Right ventricle myocardium inferior (tissue), 1 donor: ENCODE results near the gene SLIT3. TPM values are rescaled to one million over a fixed set of nuclear protein-coding genes. Genes with fewer than 3 reads are reported as not detected.

Source experiments
- ATAC-seq: fragments of 200-7000 bp; cut with Tn5 transposase; one replicate; pipeline ENCODE4 v1.9.1; 2020; ENCODE audit warnings: mild to moderate bottlenecking, moderate library complexity
- DNase-seq: peaks from one replicate; pipeline ENCODE4 v3.0.0; 2021; ENCODE audit errors: missing footprints
- intact Hi-C: fragments of 100-400 bp; cut with DNase I; formaldehyde crosslinking; loops from one replicate; pipeline ENCODE4 v1.11.0; 2022
- total RNA-seq: library from RNA; stranded (reverse); fragmentation: NEBNext Ultra II Directional; extraction: Animal tissue kit (Norgen Biotek cat#: 25700); gene quantifications from one replicate; pipeline ENCODE4 v1.2.1, GENCODE V29; 2021
- donor health status: DM: no; HTN: yes; CAD: no; lungs with severe emphysema.

SLIT3 gene
- total RNA-seq, 1 donor from 2014 or later = 12.4 TPM

DNA sequence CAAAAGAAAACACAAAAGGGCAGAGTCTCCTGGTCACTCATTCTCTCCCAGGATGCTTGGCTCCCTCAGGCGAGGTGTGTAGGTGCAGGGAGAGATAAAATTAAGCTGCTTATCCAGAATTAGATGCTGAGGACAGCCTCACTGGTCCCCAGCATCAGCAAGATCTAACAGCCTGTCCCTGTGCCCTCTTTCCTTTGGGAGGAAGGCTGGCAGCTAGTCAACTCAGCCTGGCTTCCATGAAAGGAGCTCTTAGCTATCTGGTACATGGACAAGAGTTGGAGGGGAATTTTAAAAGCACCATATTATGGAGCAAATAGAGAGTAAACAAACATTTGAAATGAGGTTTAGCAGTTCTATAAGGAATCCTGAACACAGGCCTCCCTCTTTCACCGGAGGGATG is 523.3 kb downstream of the SLIT3 start:
- no peak for DNase-seq
- no peak for ATAC-seq
- intact Hi-C loops = no loop called here

DNA sequence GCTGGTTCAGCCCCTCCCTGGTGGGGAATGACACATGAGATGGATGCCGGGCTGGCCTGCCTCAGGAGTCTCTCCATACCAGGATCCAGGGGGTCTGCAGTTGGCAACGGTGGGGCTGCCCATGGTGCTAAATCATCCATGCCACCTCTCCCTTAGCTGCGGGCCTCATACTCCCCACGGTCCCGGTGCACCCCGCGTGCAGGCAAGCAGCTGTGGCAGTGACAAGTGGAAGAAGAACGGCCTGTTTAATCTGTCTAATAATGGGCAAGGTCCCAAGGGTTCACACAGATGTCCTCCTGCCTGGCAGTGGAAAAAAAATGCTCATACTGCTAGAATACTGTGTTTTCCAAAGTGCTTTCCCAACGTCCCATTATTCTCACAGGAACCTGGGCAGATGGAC is 524.9 kb downstream of the SLIT3 start:
- ATAC-seq (no peak), DNase-seq (no peak)
- intact Hi-C loops = no loop called here

DNA sequence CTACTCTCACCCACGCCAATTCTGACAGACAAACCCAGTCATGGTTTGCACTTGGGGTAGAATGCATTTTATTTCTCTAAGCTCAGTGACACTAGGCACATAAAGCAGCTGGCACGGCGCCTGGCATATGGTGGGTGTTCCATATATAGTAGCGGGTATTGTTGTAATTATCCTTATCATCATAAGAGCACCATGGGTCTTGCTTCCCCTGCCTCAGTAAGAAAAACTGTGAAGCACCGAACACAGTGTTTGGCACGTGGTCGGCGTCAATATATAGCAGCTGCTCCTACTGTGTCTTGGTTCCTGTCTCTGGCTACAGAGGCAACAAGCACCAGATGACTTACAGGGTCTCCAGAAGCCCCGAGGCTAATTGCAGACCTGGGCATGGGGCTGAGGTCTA is 527.7 kb downstream of the SLIT3 start:
- DNase-seq (no peak), ATAC-seq (no peak)
- intact Hi-C loops = no loop called here

DNA sequence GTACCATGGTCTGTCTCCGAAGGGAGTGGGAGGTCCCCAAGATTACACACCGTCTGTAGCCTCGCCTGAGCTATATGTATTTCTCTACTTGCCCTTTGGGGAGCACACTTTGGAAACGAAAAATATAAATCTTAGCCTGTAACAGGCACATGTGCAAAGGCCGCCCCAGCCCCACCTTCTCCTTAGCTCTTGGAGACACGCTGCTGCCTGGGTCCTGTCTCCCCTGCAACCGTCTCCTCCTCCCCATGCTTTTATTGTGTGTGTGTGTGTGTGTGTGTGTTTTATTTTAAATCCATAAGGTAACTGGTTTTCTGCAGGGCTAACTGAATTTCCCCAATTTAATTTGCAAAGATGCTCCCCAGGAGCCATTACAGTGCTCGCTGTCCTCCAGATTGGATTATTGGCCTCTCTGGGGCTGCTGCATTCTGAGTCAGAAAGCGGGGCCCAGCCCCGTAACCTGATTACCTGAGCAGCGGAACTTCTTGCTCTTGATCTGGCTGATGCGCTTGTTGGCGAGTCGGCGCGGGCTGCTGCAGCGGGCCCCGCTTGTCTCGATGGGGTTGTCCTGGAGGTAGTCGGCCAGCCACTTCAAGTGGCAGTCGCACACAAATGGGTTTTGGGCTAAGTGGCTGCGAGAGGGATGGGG is 528.5 kb downstream of the SLIT3 start:
- no peak for ATAC-seq
- intact Hi-C loops = no loop called here
- no peak for DNase-seq

DNA sequence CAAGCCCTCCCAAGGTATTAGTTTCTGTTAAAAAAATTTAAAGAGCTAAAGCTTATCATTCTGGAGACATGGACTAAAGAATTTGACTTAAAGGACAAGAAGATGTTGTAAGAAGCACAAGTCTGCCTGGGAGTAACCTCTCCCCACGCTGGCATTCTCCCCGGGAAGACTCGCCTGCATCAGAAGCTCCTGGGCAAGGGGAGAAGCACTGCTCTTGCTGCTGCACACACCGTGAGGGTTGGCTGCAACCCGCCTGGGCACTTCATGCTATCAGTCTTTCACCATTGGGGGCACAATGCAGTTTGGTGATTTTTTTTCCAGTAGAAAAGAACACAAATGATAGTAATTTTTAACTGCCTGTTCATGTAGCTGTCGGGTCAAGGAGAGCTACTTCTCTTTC is 529.3 kb downstream of the SLIT3 start:
- DNase-seq (no peak), ATAC-seq (no peak)
- intact Hi-C loops = no loop called here

DNA sequence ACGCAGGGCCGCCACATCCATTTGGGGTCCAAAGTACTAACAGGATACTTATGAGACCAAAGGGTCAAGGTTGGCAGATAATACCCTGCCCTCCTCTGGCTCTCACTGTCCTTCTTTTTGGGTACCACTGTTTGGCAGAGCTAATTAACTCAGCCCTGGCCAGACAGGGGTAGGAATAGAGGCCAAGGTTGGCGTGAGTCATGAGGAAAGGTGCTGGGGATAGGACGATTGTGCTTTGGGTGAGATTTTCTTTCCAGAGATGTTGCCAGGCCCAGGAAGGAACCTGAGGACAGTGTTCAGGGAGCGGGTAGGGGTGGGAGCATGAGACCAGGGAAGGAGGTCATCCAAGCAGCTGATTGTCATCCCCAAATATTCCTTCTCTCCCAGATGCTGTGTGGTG is 529.9 kb downstream of the SLIT3 start:
- ATAC-seq = no peak
- intact Hi-C loops = no loop called here

DNA sequence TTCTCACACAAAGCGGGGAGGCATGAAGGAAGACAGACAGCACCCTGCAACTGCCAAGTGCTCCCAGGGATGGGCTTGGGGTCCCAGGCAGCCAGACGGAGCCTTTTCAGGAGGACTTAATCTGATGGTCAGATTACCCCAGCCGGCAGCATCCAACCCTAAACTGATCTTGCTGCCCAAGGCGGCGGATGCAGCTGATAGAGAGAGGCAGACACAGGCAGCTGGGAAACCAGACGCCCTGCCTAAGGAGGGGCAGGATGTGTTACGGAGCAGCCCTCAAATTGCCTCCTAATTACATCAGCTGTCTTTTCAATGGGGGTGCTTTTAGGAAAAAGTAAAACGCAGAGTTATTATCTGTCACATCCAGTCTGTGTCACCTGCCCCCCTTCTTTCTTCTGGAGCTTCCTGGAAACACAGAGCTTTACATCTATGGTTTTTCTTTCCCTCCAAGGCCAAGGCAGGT is 530.9 kb downstream of the SLIT3 start:
- ATAC-seq (no peak), DNase-seq (no peak)
- intact Hi-C loops = no loop called here

More for the DNA sequence above, 529.9 kb downstream of the SLIT3 start:
- no peak for DNase-seq

DNA sequence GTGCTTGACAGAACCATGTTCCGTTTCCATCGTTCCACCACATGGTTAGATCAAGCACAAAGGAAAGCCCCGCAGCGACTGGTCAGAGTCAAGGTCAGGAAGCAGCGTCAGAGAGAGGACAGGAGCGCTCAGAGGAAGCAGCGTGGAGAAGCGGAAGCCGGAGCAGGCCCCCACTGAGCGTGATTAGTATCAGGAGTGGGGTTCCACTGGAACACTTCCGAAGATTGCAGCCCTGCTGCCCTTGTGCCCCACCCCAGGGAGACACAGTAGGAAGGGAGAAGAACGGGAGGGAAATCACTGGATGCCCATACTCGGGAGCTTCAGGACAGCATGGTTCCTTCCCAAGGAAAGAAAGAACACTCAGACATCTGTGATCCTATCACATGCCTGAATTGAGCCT is 532.8 kb downstream of the SLIT3 start:
- intact Hi-C loops = no loop called here
- no peak for DNase-seq
- no peak for ATAC-seq

DNA sequence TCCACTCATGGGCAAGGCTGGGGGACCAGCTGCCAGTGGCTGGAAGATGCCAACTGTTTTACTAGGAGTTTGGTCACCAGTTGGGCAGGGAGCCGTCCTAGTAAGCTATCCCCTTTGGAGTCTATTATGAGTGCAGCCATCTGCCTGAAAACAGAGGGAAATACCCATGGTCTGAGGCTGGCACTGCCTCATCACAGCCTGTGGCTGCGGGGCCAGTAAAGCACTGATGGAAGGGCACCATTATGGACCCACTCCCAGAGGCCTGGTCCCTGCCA is 534.6 kb downstream of the SLIT3 start:
- no peak for DNase-seq
- intact Hi-C loops = no loop called here
- ATAC-seq = no peak

DNA sequence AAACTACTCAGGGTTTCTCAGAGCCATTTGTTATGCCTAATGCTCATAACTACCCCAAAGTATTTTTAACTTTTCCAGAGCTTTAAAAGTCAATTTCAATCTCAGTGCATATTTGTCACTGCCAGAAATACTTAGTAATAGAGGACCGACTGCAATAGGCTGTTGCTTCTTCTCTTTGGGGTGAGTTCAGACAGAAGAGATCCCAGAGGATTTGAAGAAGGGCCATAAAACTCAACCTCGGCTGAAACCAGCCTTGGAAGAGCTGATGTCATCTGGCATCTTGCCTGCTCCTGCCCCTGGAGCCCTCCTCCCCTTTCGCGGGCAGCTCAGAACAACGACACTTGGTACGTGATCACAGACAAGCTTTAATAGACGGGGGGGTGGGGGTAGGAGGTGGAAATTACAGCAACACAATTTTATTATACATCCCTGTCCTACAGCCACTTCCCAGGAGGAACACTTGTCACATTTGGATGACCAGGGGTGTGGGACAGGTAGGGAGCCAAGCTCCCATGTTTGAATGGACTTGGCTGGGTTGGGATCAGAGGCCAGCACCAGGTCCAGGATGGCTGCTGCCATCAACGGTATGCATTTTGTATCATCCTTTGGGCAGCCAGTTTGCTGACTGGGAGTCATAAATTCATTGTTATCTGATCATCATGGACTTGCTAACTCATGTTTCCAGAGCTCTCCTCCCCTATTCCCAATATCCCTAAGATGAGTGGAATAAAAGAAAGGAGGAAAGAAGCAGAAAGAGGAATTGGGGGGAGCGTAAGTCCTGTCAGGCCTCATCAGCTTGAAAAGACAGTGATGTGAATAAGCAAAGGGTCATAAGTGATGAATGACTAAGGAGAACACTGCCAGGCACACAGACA is 535.2 kb downstream of the SLIT3 start:
- intact Hi-C loops = no loop called here
- no peak for DNase-seq
- ATAC-seq = peak; percentile 52

DNA sequence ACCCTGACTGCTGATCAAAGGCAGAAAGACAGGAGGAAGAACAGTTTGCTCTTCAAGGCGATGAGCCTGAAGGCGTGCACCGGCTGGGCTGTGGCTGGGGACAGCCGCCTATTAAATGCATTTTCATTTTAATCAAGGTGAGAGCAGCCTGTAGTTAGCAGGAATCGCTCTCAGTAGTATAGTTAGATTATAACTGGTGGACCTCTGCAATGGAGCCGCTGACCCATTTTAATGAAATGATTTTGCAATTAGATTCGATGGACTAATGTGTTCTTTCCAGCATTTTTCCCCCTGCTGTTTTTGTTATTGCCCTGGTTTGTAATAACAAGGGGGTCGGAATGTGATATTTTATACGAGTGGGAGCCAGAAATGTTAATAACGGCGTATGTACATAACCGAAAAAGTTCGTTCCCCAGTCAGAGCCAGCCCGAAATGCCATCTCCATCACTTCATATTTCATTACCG is 535.8 kb downstream of the SLIT3 start:
- ATAC-seq = no peak
- DNase-seq = no peak
- intact Hi-C loops = no loop called here

DNA sequence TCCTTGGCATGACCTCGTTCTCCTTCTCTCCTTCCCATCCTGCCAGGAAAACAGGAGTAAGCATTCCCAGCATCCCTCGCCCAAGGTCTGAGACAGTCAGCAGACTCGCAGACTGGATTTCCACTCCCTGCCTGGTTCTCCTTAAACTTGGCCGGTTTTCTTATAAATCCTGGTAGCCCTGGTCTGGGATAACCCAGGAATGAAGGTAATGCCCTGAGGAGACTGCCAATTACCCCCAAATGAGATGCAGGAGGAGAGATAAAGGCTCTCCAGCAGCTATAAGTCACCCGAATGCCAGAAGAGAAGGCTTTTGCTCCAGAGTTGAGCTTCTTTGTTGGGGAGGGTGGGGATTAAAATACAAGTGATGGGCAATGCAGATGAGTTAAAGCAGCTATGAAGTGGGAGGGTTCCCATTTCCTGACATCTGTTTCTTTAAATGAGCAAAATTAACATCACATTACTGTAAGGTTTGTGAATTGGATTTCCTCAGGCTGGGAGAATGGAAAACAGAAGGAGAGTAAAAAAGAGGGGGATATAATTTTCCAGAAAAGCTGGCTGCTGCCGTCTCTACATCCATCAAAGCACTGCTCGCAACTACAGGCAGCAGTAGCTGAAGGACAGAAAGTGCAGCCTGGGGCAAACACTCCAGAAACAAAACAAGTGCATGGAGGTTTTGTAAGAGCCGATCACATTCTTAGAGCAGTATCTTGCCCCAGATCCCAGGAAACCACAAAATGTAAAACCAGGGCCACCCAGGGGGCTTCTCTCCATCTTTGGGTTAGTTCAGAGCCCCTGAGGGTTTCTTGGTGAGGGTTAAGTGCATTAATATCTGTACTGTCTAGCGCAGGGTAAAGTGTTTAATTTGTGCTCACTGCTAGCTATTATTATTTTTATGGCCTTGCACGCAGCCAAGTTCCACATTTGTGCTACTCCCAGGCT is 544.2 kb downstream of the SLIT3 start:
- intact Hi-C loops = no loop called here
- ATAC-seq (no peak), DNase-seq (no peak)

DNA sequence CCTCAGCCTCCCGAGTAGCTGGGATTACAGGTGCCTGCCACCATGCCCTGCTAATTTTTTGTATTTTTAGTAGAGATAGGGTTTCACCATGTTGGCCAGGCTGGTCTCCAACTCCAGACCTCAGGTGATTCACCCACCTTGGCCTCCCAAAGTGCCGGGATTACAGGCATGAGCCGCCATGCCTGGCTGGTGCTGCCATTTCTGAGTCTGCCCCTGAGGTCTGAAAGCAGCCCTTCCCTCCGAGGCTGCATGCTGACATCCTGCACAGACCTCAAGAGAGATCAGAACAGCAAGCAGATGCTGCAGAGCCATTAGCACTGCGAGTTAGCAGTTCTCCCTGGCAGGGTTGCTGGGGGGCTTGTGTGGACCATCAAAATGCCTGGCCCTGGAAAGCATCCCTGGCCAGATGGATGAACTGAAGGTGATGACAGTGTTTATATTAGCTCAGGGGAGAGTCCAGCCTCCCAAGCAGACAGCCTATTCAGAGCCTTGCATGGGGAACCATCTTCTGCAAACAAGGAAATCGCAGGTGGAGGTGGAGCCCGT is 545.3 kb downstream of the SLIT3 start:
- no peak for DNase-seq
- ATAC-seq = no peak
- intact Hi-C loops = no loop called here

DNA sequence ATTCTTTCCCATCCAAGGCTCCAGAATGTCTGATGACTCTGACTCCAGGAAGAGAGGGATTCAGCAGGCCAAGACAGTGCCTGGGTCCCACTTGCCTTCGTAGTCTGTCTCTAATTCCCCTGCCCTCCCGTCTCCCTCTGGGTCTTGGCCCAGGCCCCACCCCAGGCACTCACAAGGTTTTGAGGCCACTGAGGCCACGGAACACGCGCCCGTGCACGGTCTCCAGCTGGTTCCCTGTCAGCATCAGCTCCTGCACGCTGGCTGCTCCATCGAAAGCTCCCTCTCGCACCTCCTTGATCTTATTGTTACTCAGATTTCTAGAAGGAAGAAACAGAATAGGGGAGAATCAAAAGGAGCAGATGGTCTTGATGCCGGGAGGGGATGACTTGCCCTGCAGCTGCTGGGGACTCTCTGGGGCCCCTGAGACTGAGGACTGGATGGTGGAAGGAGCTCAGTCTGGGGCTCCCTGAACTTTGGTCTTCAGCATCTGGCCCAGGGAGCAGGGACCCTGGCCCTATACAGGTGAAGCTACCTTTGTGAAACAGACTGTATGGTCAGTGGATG is 547.2 kb downstream of the SLIT3 start:
- intact Hi-C loops = no loop called here
- DNase-seq (no peak), ATAC-seq (no peak)

DNA sequence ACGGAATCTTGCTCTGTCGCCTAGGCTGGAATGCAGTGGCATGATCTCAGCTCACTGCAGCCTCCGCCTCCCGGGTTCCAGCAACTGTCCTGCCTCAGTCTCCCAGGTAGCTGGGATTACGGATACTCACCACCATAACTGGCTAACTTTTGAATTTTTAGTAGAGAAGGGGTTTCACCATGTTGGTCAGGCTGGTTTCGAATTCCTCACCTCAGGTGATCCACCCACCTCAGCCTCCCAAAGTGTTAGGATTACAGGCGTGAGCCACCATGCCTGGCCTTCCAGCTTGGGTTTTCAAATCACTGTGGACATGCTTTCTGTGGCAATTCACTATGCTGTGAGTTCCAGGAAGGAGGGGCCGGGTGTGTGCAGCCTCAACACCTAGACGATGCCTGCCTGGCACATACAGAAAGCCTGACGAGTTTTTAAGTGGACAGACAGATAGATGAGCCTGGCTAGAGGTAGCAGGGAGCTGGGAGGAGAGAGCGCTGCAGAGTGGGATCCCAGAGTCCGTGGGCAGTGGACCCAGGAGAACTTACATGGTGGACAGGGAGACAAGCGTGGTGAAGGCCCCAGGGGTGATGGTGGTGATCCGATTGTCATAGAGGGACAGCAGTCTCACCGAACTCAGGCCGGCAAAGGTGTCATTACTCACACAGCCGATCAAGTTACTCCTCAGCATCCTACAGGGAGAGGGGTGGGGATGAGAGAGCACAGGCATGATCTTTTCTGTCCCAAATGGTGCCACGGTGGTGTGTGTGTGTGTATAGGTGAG is 548.3 kb downstream of the SLIT3 start:
- DNase-seq (no peak), ATAC-seq (no peak)
- intact Hi-C loops = no loop called here

DNA sequence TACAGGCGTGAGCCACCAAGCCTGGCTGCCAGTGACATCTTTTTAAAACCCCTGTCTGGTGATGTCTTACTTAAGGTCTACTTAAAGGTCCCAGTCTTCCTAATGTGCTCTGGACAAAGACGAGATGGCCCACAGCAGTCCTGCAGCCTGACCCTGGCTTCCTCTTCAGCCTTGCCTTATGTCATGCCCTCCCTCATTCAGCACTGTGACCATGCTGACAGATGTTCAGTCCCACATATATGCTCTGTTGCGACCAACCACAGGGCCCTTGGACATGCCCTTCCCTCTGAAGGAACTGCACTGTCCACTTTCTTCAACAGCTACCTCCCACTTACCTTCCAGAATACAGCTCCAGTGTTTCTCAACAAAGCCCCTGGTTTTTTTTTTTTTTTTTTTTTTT is 548.9 kb downstream of the SLIT3 start:
- ATAC-seq = no peak
- intact Hi-C loops = no loop called here

DNA sequence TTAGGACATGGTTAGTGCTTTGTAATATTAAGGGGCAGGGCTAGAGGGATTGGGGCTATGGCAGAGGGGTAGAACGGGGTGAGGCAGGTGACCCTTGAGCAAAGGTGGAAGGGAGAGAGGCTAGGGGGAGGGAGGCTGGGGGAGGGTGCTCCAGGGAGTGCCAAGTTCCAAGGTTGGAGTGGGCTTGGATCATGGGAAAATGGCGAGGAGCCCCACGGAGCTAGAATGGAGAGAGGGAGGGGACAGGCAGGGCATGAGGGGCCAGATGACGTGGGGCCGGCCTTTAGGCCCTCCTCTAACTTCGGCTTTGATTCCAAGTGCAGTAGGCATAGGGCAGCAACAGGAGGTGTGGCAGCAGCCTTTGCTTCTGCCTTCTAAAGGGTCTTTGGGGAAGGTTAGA is 550.0 kb downstream of the SLIT3 start:
- intact Hi-C loops = no loop called here
- DNase-seq = no peak

More for the DNA sequence above, 548.9 kb downstream of the SLIT3 start:
- DNase-seq = no peak

More for the DNA sequence above, 550.0 kb downstream of the SLIT3 start:
- no peak for ATAC-seq
